CD14-positive monocyte (primary cell): ENCODE measurements around the gene BDH1. TPM values are rescaled to one million over a fixed set of nuclear protein-coding genes. Genes with fewer than 3 reads are reported as not detected.

Experiments
- DNase-seq, 3 donors: peaks; one replicate each; pipeline ENCODE4 v3.0.0-alpha.2; 2011 to 2022
- H2AFZ ChIP-seq: 2 replicates; pipeline ENCODE4 v1.6.0; 2012; ENCODE audit warnings: mild to moderate bottlenecking, low read depth, low read length, inconsistent platforms; ENCODE audit not compliant: insufficient read depth, poor library complexity, severe bottlenecking
- H3K27ac ChIP-seq, 2 donors: 1 replicate in 1 of 2; 2 replicates in 1 of 2; pipeline ENCODE4 v1.5.1; 2012 to 2013; ENCODE audit warnings: low read length in 2 of 2, control low read depth in 1 of 2, inconsistent platforms in 1 of 2, low read depth in 1 of 2, mild to moderate bottlenecking in 1 of 2
- H3K27me3 ChIP-seq, 2 donors: one replicate each; pipeline versions ENCODE4 v1.6.0 to v1.6.1; 2011 to 2013; ENCODE audit warnings: low read length in 2 of 2; ENCODE audit not compliant: control insufficient read depth in 2 of 2, insufficient read depth in 2 of 2
- H3K36me3 ChIP-seq, 2 donors: replicated peaks in 1 of 2; 1 replicate in 1 of 2; 2 replicates in 1 of 2; pipeline versions ENCODE4 v1.5.1 to v1.6.1; 2012 to 2013; ENCODE audit warnings: low read length in 2 of 2, control low read depth in 1 of 2, inconsistent platforms in 1 of 2, mild to moderate bottlenecking in 1 of 2; ENCODE audit not compliant: insufficient read depth in 2 of 2, control insufficient read depth in 1 of 2
- H3K4me1 ChIP-seq, 2 donors: 1 replicate in 1 of 2; 2 replicates in 1 of 2; pipeline versions ENCODE4 v1.5.1 to v1.6.1; 2012 to 2013; ENCODE audit warnings: low read length in 2 of 2, control low read depth in 1 of 2, inconsistent platforms in 1 of 2, mild to moderate bottlenecking in 1 of 2, moderate library complexity in 1 of 2; ENCODE audit not compliant: insufficient read depth in 2 of 2, control insufficient read depth in 1 of 2
- H3K4me2 ChIP-seq: replicated peaks from 2 replicates; pipeline ENCODE3; 2012; ENCODE audit warnings: low read length, moderate library complexity, mild to moderate bottlenecking; ENCODE audit not compliant: poor library complexity, severe bottlenecking; ENCODE audit errors: extremely low read depth
- H3K4me3 ChIP-seq, 3 experiments: fragments of 200-600 bp in 1 of 3; sonication (generic) in 1 of 3; replicated peaks in 1 of 3; 1 replicate in 2 of 3; 2 replicates in 1 of 3; pipeline ENCODE4 v1.5.1; 2011 to 2013; ENCODE audit warnings: low read length in 3 of 3, mild to moderate bottlenecking in 3 of 3, control low read depth in 2 of 3, low read depth in 2 of 3, inconsistent platforms in 1 of 3, moderate library complexity in 1 of 3
- H3K79me2 ChIP-seq: 2 replicates; pipeline ENCODE4 v1.6.0; 2012; ENCODE audit warnings: mild to moderate bottlenecking, control low read depth, inconsistent platforms, low read length, moderate library complexity; ENCODE audit not compliant: insufficient read depth
- H3K9ac ChIP-seq: 2 replicates; pipeline ENCODE4 v1.6.0; 2017; ENCODE audit warnings: low read length, mild to moderate bottlenecking; ENCODE audit not compliant: insufficient read depth, poor library complexity, severe bottlenecking
- H3K9me3 ChIP-seq, 2 donors: replicated peaks in 1 of 2; 1 replicate in 1 of 2; 2 replicates in 1 of 2; pipeline versions ENCODE4 v1.5.1 to v1.6.1; 2012 to 2013; ENCODE audit warnings: low read length in 2 of 2, control low read depth in 1 of 2; ENCODE audit not compliant: control insufficient read depth in 1 of 2, insufficient read depth in 1 of 2
- H4K20me1 ChIP-seq: 2 replicates; pipeline ENCODE4 v1.6.0; 2012; ENCODE audit warnings: mild to moderate bottlenecking, low read length, control low read depth, moderate library complexity; ENCODE audit not compliant: insufficient read depth
- H3K27ac Mint-ChIP-seq, 7 donors: one replicate each; pipeline ENCODE4 v1.8.0; 2020; ENCODE audit warnings: mild to moderate bottlenecking in 7 of 7, mixed read lengths in 7 of 7, moderate library complexity in 6 of 7, inconsistent platforms in 2 of 7
- H3K27me3 Mint-ChIP-seq, 3 donors: one replicate each; pipeline ENCODE4 v1.8.0; 2021 to 2022; ENCODE audit warnings: low read depth in 3 of 3, mild to moderate bottlenecking in 3 of 3, mixed read lengths in 3 of 3, moderate library complexity in 3 of 3, inconsistent platforms in 1 of 3
- H3K36me3 Mint-ChIP-seq, 2 donors: one replicate each; pipeline ENCODE4 v1.8.0; 2020; ENCODE audit warnings: mixed read lengths in 2 of 2, inconsistent platforms in 1 of 2, mild to moderate bottlenecking in 1 of 2
- H3K4me1 Mint-ChIP-seq: one replicate; pipeline ENCODE4 v1.8.0; 2020; ENCODE audit warnings: mild to moderate bottlenecking, mixed read lengths
- H3K4me3 Mint-ChIP-seq, 2 donors: one replicate each; pipeline ENCODE4 v1.8.0; 2020; ENCODE audit warnings: mild to moderate bottlenecking in 2 of 2, mixed read lengths in 2 of 2, moderate library complexity in 1 of 2
- H3K9me3 Mint-ChIP-seq, 7 donors: one replicate each; pipeline ENCODE4 v1.8.0; 2020 to 2022; ENCODE audit warnings: mixed read lengths in 7 of 7, mild to moderate bottlenecking in 6 of 7, moderate library complexity in 6 of 7, inconsistent platforms in 2 of 7
- WGBS: methylation state at CpG from one replicate; pipeline ENCODE4 v1.1.5; 2013; ENCODE audit warnings: missing lambda C conversion rate; ENCODE audit not compliant: insufficient coverage; 5-methylcytosine and 5-hydroxymethylcytosine counted together
- intact Hi-C, 2 donors: fragments of 100-400 bp; cut with micrococcal nuclease; formaldehyde crosslinking; loops; one replicate each; pipeline versions ENCODE4 v1.15.0 to v1.15.1; 2023
- polyA plus RNA-seq, 3 donors: library from polyadenylated mRNA; depleted of rRNA in 1 of 3; unstranded in 2 of 3; stranded (reverse) in 1 of 3; fragments of 300-500 nt in 2 of 3; fragments of >200 nt in 1 of 3; fragmentation: Illumina TruSeq in 2 of 3; gene quantifications; 1 replicate in 2 of 3; 2 replicates in 1 of 3; pipeline ENCODE4 v1.2.3, GENCODE V29; 2012 to 2021
- TF ChIP-seq, protein P1 (sequence below): fragments of 200-600 bp; IDR thresholded peaks from one replicate; pipeline ENCODE4 v1.8.0; 2022; ENCODE audit warnings: antibody characterized with exemption, mild to moderate bottlenecking

The BDH1 gene
- polyA plus RNA-seq, 3 donors = 2.8 to 5.3 (median 5.2) TPM

- H2AFZ ChIP-seq = no peak overlapping the region
- no peak overlapping the region for H3K27ac ChIP-seq
- Mint-ChIP-seq H3K9me3 (no peaks in the 10 kb centered on the region), H3K36me3 (peaks cover 56 to 58% of the 10 kb centered on the region in 2 donors), H3K27me3 (no peaks in the 10 kb centered on the region), H3K4me1 (peaks cover under 1% of the 10 kb centered on the region), H3K4me3 (no peak overlapping the region), H3K27ac (peak overlapping the region in 1 of 7 donors; percentile 28)
- H3K9me3 ChIP-seq = no peaks in the 10 kb centered on the region
- H3K27me3 ChIP-seq = no peaks in the 10 kb centered on the region
- DNase-seq = no peak
- no peak overlapping the region for H3K4me2 ChIP-seq
- no peaks in the 10 kb centered on the region for H3K79me2 ChIP-seq
- peaks cover 22 to 83% of the 10 kb centered on the region in 2 donors for H3K36me3 ChIP-seq
- no peak overlapping the region for H3K4me3 ChIP-seq
- no peak overlapping the region for H3K9ac ChIP-seq
- WGBS = 94% methylated on average over 1 of the region's 6 CpGs
- intact Hi-C loops = no loop called here
- H4K20me1 ChIP-seq = no peaks in the 10 kb centered on the region
- TF ChIP-seq, protein P1, sequence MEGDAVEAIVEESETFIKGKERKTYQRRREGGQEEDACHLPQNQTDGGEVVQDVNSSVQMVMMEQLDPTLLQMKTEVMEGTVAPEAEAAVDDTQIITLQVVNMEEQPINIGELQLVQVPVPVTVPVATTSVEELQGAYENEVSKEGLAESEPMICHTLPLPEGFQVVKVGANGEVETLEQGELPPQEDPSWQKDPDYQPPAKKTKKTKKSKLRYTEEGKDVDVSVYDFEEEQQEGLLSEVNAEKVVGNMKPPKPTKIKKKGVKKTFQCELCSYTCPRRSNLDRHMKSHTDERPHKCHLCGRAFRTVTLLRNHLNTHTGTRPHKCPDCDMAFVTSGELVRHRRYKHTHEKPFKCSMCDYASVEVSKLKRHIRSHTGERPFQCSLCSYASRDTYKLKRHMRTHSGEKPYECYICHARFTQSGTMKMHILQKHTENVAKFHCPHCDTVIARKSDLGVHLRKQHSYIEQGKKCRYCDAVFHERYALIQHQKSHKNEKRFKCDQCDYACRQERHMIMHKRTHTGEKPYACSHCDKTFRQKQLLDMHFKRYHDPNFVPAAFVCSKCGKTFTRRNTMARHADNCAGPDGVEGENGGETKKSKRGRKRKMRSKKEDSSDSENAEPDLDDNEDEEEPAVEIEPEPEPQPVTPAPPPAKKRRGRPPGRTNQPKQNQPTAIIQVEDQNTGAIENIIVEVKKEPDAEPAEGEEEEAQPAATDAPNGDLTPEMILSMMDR = no peak
- H3K4me1 ChIP-seq = peaks cover 2% of the 10 kb centered on the region in 2 donors
These were observed 27.6 kb downstream of the BDH1 start for GRCh38 chr3:197528190-197528589.

- Histone ChIP-seq H3K27ac (no peak overlapping the region), H3K4me1 (no peaks in the 10 kb centered on the region), H3K36me3 (peaks cover 22 to 85% of the 10 kb centered on the region in 2 donors), H3K9me3 (no peaks in the 10 kb centered on the region), H3K9ac (no peak overlapping the region), H3K4me3 (no peak overlapping the region), H3K79me2 (no peaks in the 10 kb centered on the region), H4K20me1 (no peaks in the 10 kb centered on the region), H3K4me2 (no peak overlapping the region), H2AFZ (no peak overlapping the region), H3K27me3 (no peaks in the 10 kb centered on the region)
- Mint-ChIP-seq H3K27me3 (no peaks in the 10 kb centered on the region), H3K4me1 (no peaks in the 10 kb centered on the region), H3K27ac (no peak overlapping the region), H3K36me3 (peaks cover 59 to 60% of the 10 kb centered on the region in 2 donors), H3K4me3 (no peak overlapping the region), H3K9me3 (no peaks in the 10 kb centered on the region)
- intact Hi-C loops = no loop called here
- WGBS = 100% methylated on average over 2 of the region's 5 CpGs
- TF ChIP-seq, protein P1 = no peak
- no peak for DNase-seq
These were observed 28.2 kb downstream of the BDH1 start for GRCh38 chr3:197527569-197527968.
